Right forelimb (tissue), 1 donor: Measurements from ENCODE around the gene SPAG17.

Experiments used
- DNase-seq: peaks from one replicate; pipeline ENCODE4 v3.0.0-alpha.2; 2018

The SPAG17 gene

DNA sequence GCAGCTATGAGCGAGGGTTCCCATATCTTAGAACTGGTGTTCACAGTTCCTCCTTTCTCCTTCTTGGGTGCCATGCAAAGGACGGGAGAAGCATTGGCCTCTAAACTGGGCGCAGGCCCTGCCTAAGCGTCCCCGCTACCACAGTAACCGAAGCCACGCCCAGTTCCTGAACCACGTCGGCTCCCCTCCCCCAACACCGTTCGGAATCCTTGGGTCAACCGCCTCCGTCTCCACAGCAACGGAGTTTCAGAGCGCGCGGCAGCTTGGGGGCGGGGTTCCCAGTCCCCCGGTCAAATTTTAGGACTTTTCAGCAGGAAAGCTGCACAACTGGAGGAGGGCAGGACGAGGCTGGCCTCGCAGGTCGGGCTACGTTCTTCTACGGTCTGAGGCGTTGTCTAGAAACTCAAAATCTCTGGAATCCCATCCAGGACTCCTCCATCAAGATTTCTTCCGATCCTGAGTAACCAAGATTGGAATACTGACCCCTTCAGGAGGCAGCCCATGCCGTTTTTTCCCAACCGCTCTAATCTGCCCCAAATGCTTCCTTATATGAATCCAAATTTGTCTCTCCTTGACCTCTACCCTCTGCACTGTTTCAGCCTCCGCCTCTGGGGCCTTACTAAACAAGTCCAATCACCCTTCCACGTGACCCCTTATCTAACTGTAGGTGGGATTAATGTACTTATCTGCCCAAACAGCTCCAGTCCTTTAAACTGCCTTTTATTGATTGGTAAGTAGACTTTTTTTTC, at the start of gene SPAG17:
TSS of gene SPAG17 (minus strand) at position 145 of the 749 bp plus-strand sequence. CDS start at position 74, 71 bp downstream.
- peak; percentile 89 for DNase-seq

DNA sequence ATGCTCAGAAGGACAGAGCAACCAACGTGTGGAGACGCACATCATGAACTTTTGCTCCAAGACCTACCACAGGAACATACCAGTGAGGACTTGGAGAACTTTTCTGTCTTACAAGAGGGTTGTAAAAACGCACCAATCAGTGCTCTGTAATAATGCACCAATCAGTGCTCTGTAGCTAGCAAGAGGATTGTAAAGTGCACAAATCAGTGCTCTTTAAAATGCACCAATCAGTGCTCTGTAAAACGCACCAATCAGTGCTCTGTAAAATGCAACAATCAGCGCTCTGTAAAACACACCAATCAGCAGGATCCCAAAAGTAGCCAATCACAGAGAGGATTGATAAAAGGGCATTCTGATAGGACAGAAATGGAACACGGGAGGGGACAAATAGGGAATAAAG, 40.4 kb upstream of the SPAG17 start:
- DNase-seq: no peak

DNA sequence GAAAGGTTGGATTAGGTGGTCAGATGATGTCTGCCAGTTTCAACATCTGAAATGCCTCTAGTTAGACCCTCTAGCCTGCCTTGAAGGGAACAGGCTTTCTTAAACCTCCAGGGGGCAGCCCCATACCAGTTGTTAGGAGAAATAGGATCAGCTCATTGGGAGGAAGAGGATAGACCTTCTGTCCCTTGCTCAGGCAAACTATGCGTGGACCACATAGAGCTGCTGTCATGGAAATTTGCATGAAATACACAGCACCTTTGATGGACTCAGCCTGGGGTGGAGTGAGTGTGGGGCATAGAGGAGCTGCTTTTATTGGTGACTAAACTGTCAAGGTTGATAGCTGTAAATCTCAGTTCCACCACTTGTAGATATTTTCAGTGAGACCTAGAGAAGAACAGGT, 38.4 kb upstream of the SPAG17 start:
- DNase-seq: peak; percentile 59

- no peak for DNase-seq
Measured at GRCh38 chr1:118219438-118219837, 34.4 kb upstream of the SPAG17 start.

DNA sequence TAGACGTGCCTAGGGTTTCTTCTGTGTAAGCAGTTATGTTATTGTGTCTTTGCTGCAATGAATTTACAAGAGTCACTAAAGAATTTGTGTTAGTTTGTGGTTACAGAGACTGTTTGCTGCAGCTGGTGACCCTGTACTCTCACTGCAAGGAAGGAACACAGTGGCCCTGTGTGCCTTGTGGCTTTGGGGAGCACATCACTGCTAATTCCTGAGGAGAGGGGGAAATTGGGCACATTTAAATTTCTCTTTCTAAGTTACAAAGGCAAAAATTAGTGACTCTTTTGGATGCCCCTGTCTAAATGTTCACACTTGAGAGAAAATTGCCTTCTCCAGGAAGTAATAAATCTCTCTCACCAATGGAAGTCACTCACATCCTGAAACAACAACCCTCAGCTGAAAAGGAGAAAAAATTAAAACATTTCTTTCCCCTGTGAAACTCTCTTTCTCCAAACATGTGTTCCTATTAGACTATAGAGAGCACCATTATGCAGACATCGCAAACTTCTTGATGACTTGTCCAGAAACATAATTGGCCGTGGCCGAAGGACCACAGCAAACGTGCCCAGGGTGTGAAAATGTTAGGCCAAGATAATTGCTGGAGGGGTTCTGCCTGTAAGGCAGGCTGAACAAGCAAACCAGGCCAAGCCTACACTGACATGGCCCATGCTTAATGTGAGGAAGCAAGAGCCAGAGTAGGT, 32.3 kb upstream of the SPAG17 start:
- DNase-seq: no peak

DNA sequence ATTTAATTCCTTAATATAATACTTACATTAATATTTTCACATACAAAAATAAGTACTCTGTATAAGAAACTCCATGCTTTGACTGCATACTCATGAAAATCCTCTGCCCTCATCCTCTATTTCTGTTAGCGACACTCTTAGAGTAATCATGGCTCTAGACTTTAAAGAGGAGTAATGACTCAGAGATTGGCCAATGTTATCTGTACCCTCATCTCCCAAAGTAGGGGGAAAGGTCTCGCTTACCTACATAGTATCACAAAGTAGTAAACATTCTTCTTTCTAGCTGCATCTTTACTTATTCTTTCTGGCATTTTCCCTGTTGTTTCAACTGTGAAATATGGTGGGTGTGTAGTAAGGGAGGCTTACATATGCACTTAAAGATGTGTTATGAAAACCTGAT, 29.8 kb upstream of the SPAG17 start:
- no peak for DNase-seq

GRCh38 chr1:118210723-118211110, 25.7 kb upstream of the SPAG17 start:
- no peak for DNase-seq

GRCh38 chr1:118210051-118210722, 25.2 kb upstream of the SPAG17 start:
- no peak for DNase-seq

DNA sequence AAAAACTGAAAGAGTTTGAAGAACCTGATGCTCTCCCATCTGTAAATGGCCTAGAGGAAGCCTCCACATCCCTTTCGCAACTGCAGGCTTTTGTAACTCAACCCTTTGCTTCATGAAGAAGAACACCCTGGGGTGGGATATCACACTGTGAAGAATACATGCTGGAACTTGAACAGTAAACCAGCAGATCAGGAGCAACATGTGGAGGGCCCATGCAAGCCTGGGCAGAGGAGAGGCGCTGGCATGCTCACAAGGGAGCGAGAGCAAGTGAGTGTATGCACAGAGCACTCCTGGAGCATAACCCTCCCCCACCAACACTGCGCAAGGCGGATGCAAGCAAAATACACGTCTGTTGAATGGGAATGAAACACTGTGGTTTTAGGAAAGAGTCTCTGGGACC, 24.6 kb upstream of the SPAG17 start:
- no peak for DNase-seq

GRCh38 chr1:118206966-118207365, 21.9 kb upstream of the SPAG17 start:
- no peak for DNase-seq

GRCh38 chr1:118204648-118205047, 19.6 kb upstream of the SPAG17 start:
- DNase-seq: no peak

- DNase-seq: no peak
Measured at GRCh38 chr1:118204105-118204504, 19.1 kb upstream of the SPAG17 start.

- no peak for DNase-seq
Measured at GRCh38 chr1:118202076-118202608, 17.1 kb upstream of the SPAG17 start.

DNA sequence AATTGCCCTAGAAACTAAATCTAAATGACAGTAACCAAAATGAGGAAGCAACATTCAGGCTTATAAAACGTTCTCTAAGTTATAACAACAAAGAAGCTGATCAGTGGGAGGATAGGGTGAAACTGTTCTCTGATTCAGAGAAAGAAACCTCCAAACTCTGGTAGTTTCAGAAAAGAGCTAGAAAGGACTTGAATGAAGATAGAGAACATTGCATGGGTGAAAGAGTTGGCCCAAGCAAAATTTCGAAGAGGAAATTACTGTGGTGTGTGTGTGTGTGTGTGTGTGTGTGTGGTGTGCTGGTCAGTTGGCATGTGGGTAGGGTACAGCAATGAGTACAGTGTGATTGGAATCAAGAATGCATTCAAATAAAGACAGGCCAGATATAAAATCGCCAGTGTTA, 16.5 kb upstream of the SPAG17 start:
- DNase-seq: no peak

GRCh38 chr1:118200836-118201235, 15.8 kb upstream of the SPAG17 start:
- DNase-seq: no peak

- DNase-seq: no peak
Measured at GRCh38 chr1:118190561-118190960, 5.5 kb upstream of the SPAG17 start.

DNA sequence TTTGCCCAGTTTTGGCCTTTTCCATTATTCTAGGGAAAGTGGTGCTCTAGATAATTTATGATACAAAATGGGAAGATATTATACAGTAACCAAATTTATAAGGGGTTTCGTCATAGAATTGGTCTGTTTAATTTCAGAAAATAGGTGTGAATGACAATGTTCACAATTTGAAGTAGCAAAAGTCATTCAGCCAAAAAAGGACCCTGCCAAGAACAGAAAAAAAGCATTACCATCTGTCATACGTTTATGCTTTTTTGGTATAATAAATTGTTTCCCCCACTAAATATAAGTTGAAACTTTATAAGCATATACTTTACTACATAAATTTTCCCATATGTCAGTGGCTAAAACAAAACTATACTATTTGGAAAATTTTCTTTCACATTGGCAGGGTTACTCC, 4.5 kb upstream of the SPAG17 start:
- no peak for DNase-seq

DNA sequence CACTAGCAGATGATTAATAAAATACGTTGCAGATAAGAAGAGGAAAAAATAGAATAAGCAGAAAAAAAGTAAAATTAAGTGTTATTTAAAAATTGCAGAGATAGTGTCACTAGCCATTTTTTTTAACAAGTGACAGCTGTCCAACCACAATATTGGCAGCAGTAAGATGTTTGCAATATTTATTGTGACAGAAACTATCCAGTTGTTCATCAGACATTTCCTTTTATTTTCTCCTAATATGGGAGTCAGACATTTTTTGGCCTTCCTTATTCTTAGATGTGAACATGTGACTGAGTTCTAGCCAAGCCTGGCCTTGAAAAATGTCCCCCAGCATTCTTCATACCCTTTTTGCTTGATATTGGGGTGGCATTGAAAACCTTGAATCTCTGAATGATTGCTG, 3.4 kb upstream of the SPAG17 start:
- no peak for DNase-seq

GRCh38 chr1:118186026-118186425, 998 bp upstream of the SPAG17 start:
- DNase-seq: no peak

DNA sequence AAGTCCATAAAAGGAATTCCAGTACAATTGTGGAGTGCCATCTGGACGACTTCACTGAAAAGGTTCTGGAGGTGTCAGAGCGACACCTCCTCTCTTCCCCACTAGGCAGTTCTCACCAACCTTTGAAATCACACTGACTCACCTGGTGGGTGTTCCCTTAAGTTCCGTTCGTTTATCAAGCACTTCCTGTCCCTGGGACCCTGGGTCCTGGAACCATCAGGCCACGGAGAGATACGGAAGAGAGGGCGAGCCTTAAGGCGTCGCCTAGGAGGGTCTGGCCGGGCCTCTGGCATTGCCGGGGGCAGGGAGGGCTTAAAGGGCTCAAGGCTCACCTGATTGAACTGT, 317 bp downstream of the SPAG17 start:
- DNase-seq: no peak

DNA sequence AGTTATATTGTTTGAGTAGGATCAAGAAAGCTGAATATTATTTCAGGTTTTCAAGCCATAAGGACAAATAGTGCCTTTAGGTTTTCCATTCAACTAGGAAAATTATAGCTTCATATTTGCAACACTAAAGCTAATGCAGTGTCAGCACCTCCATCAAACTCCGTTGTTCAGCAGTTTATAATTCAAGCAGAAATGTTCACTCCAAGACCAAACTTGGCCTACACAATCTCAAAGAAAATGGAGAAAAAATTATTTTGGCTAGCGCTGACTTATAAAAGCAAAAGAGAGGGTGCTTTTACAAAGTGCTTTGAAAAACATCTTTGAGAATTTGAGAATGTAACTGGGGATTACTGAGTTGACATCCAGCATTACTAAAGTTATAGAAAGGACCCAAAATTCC, 1.4 kb downstream of the SPAG17 start:
- no peak for DNase-seq

- DNase-seq: no peak
Measured at GRCh38 chr1:118177998-118178397, 7.0 kb downstream of the SPAG17 start.

DNA sequence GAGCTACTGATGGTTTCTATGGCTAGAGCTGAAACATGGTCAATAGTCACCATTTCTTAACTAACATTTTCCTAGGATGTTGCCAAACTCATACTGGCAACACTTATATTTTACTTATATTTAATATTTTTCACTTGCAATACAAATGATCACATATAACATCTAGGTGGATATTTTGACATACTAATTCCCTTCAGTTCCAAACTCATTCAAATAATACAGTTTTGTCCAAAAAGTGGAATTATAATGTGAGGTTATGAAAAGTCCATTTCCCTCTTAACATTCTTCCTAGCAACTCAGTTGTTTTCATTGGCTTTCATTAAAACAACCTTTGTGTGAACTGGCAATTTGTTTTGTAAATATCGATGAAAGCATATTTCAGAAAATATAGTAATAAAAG, 16.0 kb downstream of the SPAG17 start:
- DNase-seq: no peak

DNA sequence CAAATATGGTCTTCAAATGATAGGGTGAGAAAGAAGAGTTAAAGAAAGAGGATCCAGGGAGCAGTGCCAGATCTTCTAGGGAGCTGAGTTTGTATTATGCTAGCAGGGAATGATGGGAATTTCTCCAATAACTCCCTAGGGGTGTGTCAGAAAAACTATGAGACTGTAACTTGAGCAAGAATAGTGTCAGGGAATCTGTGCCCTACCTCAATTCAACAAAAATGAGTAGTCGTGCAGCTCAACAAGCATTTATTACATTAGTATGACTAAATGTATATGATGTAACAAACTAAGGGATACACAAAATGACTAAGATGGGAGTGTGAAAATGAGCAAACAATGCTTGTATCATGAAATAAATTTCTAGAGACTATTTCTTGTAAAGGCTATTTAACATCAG, 24.2 kb downstream of the SPAG17 start:
- DNase-seq: no peak
